ENCODE measurements around the gene PLGRKT.
A peak's percentile ranks its signal among the peaks of the same experiment; 100 is the strongest.
"Not testable (repeated sequence)": the region's sequence is repeated elsewhere in the genome, so short reads cannot be mapped to it uniquely, and the experiment has no call there.

Gene PLGRKT, protein sequence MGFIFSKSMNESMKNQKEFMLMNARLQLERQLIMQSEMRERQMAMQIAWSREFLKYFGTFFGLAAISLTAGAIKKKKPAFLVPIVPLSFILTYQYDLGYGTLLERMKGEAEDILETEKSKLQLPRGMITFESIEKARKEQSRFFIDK

DNA sequence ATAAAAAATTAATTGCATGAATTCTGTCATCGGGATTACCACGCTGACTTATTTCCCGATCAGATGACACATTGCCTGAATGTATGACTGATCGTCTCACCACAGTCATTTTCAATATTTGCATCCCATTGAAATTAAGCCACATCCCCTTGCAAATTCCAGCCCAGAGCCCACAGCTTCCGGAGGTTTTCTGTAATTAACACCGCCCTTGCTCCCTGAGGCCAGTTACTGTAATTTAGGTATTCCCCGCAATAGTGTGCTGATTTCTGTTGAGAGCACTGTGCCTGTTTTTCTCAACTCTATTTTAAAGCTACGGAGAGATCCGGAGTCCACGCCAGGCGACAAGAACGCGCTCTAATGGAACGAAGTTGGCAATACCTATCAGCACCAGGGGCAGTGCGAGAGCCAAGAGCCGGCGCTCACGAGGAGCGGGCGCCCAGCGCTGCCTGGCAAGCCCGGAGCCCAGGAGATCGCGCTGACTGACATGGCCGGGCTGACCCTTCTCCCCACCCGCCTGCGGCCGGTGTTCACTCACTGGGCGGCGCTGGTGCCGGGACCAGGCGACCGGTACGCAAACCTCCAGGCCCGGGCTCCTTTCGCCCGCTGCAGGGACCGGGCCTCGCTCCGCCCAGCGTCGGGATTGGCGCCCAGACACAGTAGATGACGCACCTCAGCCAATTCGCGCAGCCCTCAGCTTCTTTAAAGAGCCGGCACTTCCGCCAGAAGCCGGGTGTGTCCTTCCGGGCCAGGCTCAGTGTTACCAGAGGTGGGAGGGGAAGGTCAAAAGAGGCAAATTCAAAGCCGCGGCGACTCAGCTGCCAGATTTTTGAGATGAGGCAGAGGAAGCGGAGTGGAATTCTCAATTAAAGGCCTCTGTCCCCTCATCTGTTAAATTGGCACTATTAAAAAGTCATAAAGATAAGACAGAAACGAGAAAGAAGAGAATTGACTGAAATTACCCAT, at the start of gene PLGRKT:
Gene PLGRKT (minus strand): TSS at position 672 of the 963 bp plus-strand sequence. CDS start 5,948 bp downstream, outside the sequence.
- H3K4me1 Mint-ChIP-seq = peaks cover 59% of the 10 kb centered on the region
- peak; percentile 93 for ATAC-seq
- peaks cover 23% of the 10 kb centered on the region for H3K36me3 Mint-ChIP-seq (ENCODE audit: low read depth)

DNA sequence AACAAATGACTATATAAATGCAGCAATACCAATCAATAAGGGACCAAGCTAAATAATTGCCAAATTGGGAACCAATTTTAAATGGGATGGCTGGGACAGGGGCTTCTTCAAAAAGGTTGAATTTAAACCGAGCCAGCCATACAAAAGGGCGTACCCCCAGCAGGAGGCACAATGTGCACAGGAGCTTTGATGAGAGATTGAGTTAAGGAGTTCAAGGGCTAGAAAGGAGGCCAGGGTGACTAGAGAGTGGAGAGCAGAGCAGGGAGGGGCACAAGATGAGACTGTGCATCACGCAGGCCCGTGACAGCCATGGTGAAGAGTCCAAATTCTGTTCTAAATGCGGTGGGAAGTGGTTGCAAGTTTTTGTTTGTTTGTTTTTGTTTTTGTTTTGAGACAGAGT, 49.3 kb upstream of the PLGRKT start:
- H3K4me1 Mint-ChIP-seq = no peaks in the 10 kb centered on the region
- H3K36me3 Mint-ChIP-seq (ENCODE audit: low read depth) = no peaks in the 10 kb centered on the region
- ATAC-seq (no peak), DNase-seq (no peak)
- no peaks in the 10 kb centered on the region for H3K9me3 Mint-ChIP-seq
- no peak overlapping the region for H3K4me3 Mint-ChIP-seq
- H3K27ac Mint-ChIP-seq = no peak overlapping the region
- H3K27me3 Mint-ChIP-seq = no peaks in the 10 kb centered on the region

More for the DNA sequence above, at the start of gene PLGRKT:
- no peaks in the 10 kb centered on the region for H3K27me3 Mint-ChIP-seq
- H3K9me3 Mint-ChIP-seq = no peaks in the 10 kb centered on the region
- peak; percentile 88 for DNase-seq
- H3K4me3 Mint-ChIP-seq = peak within 1 kb of the TSS; percentile 98
- H3K27ac Mint-ChIP-seq = peak within 1 kb of the TSS; percentile 98

DNA sequence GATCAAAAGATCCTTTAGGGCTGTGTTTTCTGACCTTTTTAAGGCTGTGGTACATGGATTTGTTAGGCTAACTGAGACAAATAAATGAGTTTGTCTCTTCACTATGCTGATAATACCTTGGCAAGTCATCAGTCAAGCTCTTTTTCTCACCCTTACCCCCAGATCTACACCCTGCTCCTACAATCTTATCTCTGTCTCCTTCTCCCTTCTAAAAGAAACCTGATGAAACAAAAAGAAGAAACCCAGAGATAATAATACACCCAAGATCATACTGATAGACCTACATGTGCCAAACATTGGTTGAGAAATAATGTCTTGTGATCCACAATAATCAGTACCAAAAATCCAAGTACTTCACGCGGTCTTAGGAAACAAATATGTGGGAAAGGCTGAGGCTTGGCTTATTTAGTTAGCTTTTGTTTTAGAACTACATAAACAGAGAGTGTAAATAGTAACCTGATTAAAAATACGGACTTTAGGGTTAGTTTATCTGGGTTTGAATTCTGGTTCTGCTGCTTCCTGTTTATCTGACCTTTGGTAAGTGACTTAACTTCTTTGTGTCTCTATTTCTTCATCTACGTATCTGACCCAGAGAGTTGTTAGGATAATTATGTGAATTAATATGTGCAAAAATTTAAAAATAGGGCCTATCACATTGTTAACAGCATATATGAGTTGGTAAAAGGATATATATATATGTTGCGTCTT, 47.8 kb upstream of the PLGRKT start:
- H3K36me3 Mint-ChIP-seq (ENCODE audit: low read depth) = no peaks in the 10 kb centered on the region
- H3K27me3 Mint-ChIP-seq = no peaks in the 10 kb centered on the region
- peaks cover under 1% of the 10 kb centered on the region for H3K4me1 Mint-ChIP-seq
- H3K4me3 Mint-ChIP-seq = no peak overlapping the region
- DNase-seq (no peak), ATAC-seq (no peak)
- no peak overlapping the region for H3K27ac Mint-ChIP-seq
- H3K9me3 Mint-ChIP-seq = no peaks in the 10 kb centered on the region

DNA sequence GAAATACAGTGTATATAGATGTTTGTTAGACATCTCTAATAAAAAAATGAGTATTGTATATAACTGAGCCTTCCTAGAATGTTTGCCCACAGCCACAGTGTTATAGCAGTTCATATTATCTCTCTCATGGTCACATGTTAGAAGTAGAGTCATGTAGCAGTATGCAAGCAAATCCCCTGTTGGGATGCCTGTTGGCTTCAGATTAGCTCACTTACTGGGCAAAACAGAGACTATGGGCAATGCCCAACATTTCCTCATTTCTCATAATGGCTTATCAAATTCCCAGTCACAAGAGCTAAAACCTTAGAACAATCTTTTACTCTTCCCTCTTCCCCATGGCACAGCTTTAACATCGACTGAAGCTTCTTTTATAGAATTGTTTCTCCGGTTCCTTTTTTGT, 45.6 kb upstream of the PLGRKT start:
- DNase-seq (no peak), ATAC-seq (no peak)
- no peaks in the 10 kb centered on the region for H3K36me3 Mint-ChIP-seq (ENCODE audit: low read depth)

DNA sequence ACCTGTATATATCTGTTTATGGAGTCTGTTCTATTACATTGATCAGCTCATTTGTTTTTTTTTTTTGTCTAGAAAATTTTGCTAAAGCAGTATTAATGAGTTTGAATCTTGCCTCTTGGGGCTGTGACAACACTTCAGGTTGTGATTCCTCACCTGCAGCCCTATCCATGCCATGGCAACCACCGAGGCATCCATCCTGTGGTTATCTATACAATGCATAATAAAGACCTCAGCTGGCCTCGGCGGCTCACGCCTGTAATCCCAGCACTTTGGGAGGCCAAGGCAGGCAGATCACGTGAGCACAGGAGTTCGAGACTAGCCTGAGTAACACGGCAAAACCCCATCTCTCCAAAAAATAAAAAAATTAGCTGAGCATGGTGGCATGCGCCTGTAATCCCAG, 44.5 kb upstream of the PLGRKT start:
- ATAC-seq (no peak), DNase-seq (no peak)
- Mint-ChIP-seq H3K27me3 (no peaks in the 10 kb centered on the region), H3K9me3 (peaks cover 4% of the 10 kb centered on the region), H3K27ac (no peak overlapping the region), H3K4me3 (no peak overlapping the region), H3K36me3 (ENCODE audit: low read depth) (no peaks in the 10 kb centered on the region), H3K4me1 (peaks cover 16% of the 10 kb centered on the region)

More for the DNA sequence above, 45.6 kb upstream of the PLGRKT start:
- no peak overlapping the region for H3K4me3 Mint-ChIP-seq
- H3K4me1 Mint-ChIP-seq = peaks cover 10% of the 10 kb centered on the region
- no peaks in the 10 kb centered on the region for H3K27me3 Mint-ChIP-seq
- H3K27ac Mint-ChIP-seq = no peak overlapping the region
- H3K9me3 Mint-ChIP-seq = peaks cover 3% of the 10 kb centered on the region

DNA sequence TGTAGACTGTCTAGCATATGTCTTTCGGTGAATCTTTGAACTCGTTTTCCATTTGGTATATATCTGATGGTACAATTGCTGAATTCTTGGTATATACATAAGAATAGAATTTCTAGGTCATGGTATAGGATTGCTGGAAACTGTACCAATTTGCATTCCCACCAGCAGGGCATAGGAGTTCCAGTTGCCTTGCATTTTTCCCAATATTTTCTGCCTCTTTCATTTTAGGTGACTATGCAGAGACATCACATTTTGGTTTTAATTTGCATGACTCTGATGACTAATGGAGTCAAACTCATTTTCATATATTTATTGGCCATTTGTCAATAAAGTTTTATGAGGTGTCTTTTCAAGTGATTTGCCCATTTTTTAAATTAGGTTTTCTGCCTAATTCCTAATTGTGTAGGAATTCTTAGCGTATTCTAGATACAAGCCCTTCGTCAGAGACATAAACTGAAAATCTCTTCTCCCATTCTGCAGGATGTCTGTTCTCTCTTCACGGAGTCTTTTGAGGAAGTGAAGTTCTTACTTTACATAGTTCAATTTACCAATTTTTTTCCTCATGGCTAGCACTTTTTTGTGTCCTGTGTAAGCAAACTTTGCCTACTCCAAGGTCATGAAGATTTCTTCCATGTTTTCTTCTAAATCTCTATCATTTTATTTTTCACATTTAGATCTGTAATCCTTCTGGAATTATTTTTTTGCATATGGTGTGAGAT, 43.8 kb upstream of the PLGRKT start:
- no peaks in the 10 kb centered on the region for H3K36me3 Mint-ChIP-seq (ENCODE audit: low read depth)
- no peak overlapping the region for H3K4me3 Mint-ChIP-seq
- no peak for DNase-seq
- peaks cover 16% of the 10 kb centered on the region for H3K4me1 Mint-ChIP-seq
- no peak for ATAC-seq
- peaks cover 5% of the 10 kb centered on the region for H3K9me3 Mint-ChIP-seq
- H3K27ac Mint-ChIP-seq = no peak overlapping the region
- no peaks in the 10 kb centered on the region for H3K27me3 Mint-ChIP-seq

DNA sequence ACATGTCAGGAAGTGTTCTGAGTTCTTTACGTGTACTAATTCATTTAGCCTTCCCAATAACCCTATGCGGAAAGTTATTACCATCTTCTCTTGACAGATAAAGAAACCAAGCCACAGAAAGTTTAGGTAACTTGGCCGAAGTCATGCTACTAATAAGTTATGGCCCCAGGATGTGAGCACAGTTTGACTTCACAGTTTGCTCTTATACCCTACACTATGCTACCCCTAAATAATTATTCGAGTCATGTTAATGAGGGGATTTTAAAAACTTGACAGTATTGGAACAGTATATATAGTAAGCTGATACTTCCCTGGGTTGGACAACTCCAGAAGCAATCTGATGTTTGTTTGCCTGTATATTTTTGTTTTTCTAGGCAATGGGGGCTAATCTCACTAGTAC, 43.2 kb upstream of the PLGRKT start:
- H3K4me1 Mint-ChIP-seq = peaks cover 16% of the 10 kb centered on the region
- no peak overlapping the region for H3K27ac Mint-ChIP-seq
- DNase-seq (no peak), ATAC-seq (no peak)
- no peak overlapping the region for H3K4me3 Mint-ChIP-seq
- no peaks in the 10 kb centered on the region for H3K27me3 Mint-ChIP-seq
- peaks cover 10% of the 10 kb centered on the region for H3K9me3 Mint-ChIP-seq
- no peaks in the 10 kb centered on the region for H3K36me3 Mint-ChIP-seq (ENCODE audit: low read depth)

DNA sequence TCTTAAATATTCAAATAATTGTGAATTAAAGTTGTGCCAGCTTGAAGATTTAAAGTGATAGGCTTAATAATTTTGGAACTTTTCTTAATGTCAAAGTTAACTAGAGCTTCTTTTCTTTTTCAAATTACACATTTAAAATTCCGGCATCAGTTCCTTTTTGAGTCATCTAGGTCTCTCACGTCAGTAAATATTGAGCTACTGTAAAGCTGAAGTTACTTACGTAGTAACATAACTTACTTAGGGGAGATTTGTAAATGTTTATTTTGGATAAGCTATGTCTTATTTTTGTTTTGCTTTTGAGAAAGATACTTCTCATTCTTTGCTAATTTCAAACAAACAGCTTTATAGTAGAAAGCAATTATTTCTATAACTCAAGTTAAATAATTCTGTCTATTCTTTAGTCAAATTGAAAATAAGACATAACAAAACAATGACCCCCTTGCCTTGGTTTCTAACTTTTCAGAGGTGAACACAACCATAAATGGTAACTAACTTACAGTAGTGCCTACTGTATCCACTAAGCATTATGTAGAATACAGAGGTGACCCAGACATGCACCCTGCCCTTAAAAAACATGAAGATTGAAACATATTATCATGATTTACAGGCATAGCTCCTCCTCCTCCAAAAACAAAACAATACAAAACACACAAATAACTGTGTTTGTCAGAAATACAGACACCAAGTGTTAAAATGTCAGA, 42.4 kb upstream of the PLGRKT start:
- Mint-ChIP-seq H3K36me3 (ENCODE audit: low read depth) (no peaks in the 10 kb centered on the region), H3K9me3 (peaks cover 10% of the 10 kb centered on the region), H3K27me3 (no peaks in the 10 kb centered on the region), H3K27ac (no peak overlapping the region), H3K4me3 (no peak overlapping the region), H3K4me1 (peaks cover 16% of the 10 kb centered on the region)
- no peak for DNase-seq
- no peak for ATAC-seq

DNA sequence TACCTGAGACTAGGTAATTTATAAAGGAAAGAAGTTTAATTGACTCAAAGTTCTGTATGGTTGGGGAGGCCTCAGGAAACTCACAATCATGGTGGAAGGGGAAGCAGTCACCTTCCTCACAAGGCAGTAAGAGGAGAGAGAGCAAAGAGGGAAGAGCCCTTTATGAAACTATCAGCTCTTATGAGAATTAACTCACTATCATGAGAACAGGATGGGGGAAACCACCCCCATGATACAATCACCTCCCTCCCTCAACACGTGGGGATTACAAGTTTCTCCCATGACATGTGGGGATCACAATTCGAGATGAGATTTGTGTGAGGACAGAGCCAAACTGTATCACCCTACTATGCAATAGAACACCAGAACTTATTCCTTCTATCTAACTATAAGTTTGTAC, 40.5 kb upstream of the PLGRKT start:
- peaks cover 10% of the 10 kb centered on the region for H3K9me3 Mint-ChIP-seq
- H3K27ac Mint-ChIP-seq = peak overlapping the region; percentile 57
- no peak overlapping the region for H3K4me3 Mint-ChIP-seq
- DNase-seq (no peak), ATAC-seq (peak; percentile 84)
- no peaks in the 10 kb centered on the region for H3K27me3 Mint-ChIP-seq
- peaks cover 16% of the 10 kb centered on the region for H3K4me1 Mint-ChIP-seq
- H3K36me3 Mint-ChIP-seq (ENCODE audit: low read depth) = no peaks in the 10 kb centered on the region

DNA sequence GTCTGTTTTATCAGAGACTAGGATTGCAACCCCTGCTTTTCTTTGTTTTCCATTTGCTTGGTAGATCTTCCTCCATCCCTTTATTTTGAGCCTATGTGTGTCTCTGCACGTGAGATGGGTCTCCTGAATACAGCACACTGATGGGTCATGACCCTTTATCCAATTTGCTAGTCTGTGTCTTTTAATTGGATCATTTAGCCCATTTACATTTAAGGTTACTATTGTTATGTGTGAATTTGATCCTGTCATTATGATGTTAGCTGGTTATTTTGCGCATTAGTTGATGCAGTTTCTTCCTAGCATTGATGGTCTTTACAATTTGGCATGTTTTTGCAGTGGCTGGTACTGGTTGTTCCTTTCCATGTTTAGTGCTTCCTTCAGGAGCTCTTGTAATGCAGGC, 37.9 kb upstream of the PLGRKT start:
- not testable (repeated sequence) for ATAC-seq; H3K36me3 Mint-ChIP-seq (ENCODE audit: low read depth)
- H3K4me1 Mint-ChIP-seq = peaks cover 24% of the 10 kb centered on the region

DNA sequence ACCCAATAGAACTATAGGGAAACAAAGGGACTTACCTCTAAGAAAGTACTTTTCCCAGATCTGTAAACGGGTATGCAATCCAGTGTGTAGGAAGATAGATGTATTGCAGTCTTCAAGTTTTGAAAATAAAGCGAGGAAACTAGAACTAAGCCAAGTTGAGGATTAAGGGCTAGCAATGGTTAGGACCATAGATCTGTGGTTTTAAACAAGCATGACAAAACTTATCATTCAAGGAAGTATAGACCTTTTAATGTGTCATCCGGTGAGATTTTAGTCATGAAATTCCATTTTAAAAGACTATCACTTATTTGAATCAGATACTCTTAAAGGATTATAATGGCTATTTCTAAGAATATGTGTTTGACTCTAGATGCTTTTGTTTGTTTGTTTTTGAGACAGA, 33.1 kb upstream of the PLGRKT start:
- peak; percentile 65 for ATAC-seq
- Mint-ChIP-seq H3K9me3 (no peaks in the 10 kb centered on the region), H3K36me3 (ENCODE audit: low read depth) (peaks cover 36% of the 10 kb centered on the region), H3K4me3 (no peak overlapping the region), H3K27me3 (no peaks in the 10 kb centered on the region), H3K4me1 (peaks cover 22% of the 10 kb centered on the region), H3K27ac (peak overlapping the region; percentile 13)
- DNase-seq = no peak

More for the DNA sequence above, 37.9 kb upstream of the PLGRKT start:
- not testable (repeated sequence) for H3K4me3 Mint-ChIP-seq, H3K27me3 Mint-ChIP-seq, H3K27ac Mint-ChIP-seq, DNase-seq, H3K9me3 Mint-ChIP-seq

DNA sequence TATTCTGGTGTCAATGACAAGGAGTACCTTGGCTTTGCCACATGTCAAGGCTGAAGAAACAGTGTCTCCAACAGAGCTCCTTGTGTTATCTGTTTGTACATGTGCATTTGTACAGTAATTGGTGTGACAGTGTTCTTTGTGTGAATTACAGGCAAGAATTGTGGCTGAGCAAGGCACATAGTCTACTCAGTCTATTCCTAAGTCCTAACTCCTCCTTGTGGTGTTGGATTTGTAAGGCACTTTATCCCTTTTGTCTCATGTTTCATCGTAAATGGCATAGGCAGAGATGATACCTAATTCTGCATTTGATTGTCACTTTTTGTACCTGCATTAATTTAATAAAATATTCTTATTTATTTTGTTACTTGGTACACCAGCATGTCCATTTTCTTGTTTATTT, 32.4 kb upstream of the PLGRKT start:
- Mint-ChIP-seq H3K9me3 (no peaks in the 10 kb centered on the region), H3K36me3 (ENCODE audit: low read depth) (peaks cover 42% of the 10 kb centered on the region)

DNA sequence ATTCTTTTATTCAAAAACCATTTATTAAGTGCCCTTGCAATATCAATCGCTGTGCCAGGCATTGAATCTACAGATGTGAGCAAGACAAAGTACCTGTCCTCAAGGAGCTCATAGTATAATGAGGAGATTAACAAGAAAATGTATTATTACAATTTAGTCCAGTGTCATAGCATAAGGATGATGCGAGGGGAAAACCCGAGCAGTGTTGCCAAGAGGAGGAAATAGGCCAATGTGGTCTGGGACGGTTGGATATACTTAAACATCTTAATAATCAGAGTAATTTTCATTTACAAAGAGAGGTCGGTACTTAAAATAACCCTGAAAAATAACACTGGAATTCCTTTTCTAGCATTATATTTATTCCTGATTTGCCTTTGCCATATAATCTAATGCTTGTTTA, 31.1 kb upstream of the PLGRKT start:
- Mint-ChIP-seq H3K4me1 (peaks cover 29% of the 10 kb centered on the region), H3K27me3 (no peaks in the 10 kb centered on the region), H3K36me3 (ENCODE audit: low read depth) (peaks cover 50% of the 10 kb centered on the region), H3K9me3 (no peaks in the 10 kb centered on the region), H3K4me3 (no peak overlapping the region), H3K27ac (no peak overlapping the region)
- ATAC-seq (no peak), DNase-seq (no peak)

More for the DNA sequence above, 32.4 kb upstream of the PLGRKT start:
- ATAC-seq = no peak
- no peak for DNase-seq
- H3K4me3 Mint-ChIP-seq = no peak overlapping the region
- peaks cover 27% of the 10 kb centered on the region for H3K4me1 Mint-ChIP-seq
- no peak overlapping the region for H3K27ac Mint-ChIP-seq
- no peaks in the 10 kb centered on the region for H3K27me3 Mint-ChIP-seq

DNA sequence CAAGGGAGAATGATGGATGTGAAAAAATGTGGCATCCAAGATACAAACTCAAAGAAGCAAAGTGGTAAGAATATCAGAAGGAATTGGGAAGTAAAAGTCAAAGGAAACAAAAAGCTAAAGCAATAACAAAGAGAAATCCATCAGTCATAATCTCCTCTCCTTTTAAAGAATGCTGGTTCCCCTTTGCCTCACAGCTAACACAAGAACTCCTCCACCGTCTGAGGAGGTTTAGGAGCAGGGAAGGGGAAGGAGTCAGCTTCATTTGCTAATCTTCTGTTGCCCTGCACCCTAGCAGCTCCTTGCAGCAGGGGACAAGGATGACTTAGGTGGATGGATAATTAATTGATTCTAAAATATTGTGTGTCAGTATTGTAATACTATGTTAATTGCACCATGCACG, 29.0 kb upstream of the PLGRKT start:
- no peak for DNase-seq
- H3K9me3 Mint-ChIP-seq = no peaks in the 10 kb centered on the region
- H3K27ac Mint-ChIP-seq = no peak overlapping the region
- no peaks in the 10 kb centered on the region for H3K27me3 Mint-ChIP-seq
- peaks cover 65% of the 10 kb centered on the region for H3K36me3 Mint-ChIP-seq (ENCODE audit: low read depth)
- ATAC-seq = no peak
- peaks cover 32% of the 10 kb centered on the region for H3K4me1 Mint-ChIP-seq
- no peak overlapping the region for H3K4me3 Mint-ChIP-seq

Measured in activated naive CD8-positive, alpha-beta T cell treated with anti-CD3 and anti-CD28 coated beads, Interleukin-2, amount 50 U/mL, for 24 hours (primary cell).